ENCODE results near the gene MC3R.

Gene MC3R

DNA sequence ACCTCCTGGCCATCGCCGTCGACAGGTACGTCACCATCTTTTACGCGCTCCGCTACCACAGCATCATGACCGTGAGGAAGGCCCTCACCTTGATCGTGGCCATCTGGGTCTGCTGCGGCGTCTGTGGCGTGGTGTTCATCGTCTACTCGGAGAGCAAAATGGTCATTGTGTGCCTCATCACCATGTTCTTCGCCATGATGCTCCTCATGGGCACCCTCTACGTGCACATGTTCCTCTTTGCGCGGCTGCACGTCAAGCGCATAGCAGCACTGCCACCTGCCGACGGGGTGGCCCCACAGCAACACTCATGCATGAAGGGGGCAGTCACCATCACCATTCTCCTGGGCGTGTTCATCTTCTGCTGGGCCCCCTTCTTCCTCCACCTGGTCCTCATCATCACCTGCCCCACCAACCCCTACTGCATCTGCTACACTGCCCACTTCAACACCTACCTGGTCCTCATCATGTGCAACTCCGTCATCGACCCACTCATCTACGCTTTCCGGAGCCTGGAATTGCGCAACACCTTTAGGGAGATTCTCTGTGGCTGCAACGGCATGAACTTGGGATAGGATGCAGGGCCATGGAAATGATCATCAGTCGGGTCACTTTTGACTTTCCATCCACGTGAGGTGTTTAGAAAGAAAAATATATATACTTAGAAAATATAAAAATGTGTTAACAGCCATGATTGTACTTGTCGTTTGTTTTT is 868 bp downstream of the MC3R start:
- no peak for DNase-seq (ENCODE audit: low read depth in 2 of 2, low spot score in 1 of 2)

DNA sequence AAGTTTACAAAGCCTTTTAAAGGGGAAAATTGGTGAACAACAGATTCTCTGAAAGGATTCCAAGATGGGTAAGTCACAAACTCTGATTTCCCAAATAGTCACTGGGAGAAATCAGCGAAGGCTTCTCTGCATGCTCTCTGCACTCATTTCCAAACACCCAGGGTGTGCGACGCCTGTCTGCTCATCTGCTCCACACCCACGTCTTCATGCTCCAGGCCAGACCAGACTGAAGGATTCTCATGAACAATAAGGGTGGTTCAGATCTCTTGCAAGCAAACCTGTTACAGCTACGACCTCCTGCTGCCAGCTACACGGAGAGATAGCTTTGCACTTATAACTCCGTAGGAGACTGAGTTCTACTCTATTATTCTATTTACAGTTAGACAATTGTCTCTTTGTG is 1.4 kb downstream of the MC3R start:
- DNase-seq (ENCODE audit: low read depth in 2 of 2, low spot score in 1 of 2) = no peak

DNA sequence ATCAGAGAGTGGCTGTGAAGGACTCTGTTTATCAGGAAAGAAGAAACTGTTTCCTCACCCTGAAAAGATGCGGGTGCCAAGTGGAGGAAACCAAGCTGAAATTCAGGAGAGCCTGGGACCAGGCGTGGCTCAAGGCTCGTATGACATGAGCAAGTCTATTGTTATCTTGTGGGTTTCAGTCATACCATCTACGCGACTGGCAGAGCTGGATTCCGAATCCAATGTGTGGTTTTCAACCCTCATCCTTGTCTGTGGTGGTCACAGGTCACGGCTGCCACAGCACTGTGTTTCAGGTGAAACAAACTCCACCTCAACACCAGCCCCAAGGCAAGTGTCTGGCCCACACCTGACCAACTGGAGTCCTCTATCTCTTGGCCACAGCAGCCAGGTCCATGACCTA is 9.1 kb downstream of the MC3R start:
- no peak for DNase-seq (ENCODE audit: low read depth in 2 of 2, low spot score in 1 of 2)

- no peak for DNase-seq (ENCODE audit: low read depth in 2 of 2, low spot score in 1 of 2)
Observed at GRCh38 chr20:56259948-56260347, 11.4 kb downstream of the MC3R start.

GRCh38 chr20:56268536-56268935 is 20.0 kb downstream of the MC3R start:
- DNase-seq (ENCODE audit: low read depth in 2 of 2, low spot score in 1 of 2) = no peak

DNA sequence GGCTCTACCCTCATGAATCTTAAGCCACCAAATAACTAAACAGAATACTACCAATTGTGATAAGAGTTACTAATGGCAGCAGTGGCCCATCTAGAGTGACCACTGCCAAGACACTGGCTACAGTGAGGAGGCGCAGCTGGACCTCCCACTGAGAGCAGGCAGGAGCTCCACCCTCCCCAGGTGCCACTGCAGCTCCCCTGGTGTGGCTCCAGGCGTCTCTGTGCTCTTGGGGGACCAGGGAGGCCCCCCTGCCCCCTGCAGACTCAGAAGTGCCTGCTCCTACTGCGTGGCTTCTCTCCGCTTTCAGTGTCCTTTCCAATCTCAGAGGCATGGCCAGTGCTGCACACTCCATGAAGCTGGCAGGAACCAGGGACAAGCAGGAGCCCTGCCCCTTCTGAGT is 23.4 kb downstream of the MC3R start:
- DNase-seq (ENCODE audit: low read depth in 2 of 2, low spot score in 1 of 2) = no peak

DNA sequence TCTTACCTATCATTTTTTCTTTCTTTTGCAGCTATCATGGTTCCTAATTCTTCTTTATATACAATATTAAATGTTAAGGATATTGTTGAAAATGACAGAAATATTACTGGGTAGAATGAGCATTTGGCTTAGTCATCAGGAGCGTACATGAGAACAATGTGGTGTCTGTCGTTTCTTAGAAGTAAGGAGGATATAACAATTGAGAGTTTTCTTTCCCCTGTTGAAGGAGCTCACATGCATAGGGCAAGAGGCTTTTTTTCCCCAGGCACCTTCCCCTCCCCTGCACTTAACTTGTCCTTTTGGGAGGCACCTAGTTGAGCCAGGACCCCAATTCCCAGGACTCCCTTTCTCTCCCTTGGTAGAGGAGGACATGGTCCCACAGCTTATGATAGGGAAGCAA is 25.0 kb downstream of the MC3R start:
- DNase-seq (ENCODE audit: low read depth in 2 of 2, low spot score in 1 of 2) = no peak

- no peak for DNase-seq (ENCODE audit: low read depth in 2 of 2, low spot score in 1 of 2)
Observed at GRCh38 chr20:56274156-56274555, 25.6 kb downstream of the MC3R start.

DNA sequence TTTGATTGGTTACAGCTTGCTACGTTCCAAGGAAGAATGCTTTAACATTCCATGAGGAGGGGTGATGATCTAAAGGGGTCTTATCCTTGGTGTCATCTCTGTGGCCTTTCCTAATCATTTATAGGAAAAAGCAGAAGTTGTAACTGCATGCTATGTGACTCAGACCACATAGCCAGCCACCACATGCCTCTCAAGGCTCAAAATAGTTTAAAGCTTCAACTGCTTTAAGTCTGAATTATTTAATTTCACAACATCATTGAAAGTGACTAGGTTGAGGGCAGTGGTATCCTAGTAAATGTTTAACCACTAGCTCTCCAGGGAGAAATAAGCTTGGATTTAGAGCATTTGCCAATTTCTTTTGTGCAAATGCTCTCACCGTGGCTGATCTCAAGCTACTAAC is 29.7 kb downstream of the MC3R start:
- DNase-seq (ENCODE audit: low read depth in 2 of 2, low spot score in 1 of 2) = no peak

DNA sequence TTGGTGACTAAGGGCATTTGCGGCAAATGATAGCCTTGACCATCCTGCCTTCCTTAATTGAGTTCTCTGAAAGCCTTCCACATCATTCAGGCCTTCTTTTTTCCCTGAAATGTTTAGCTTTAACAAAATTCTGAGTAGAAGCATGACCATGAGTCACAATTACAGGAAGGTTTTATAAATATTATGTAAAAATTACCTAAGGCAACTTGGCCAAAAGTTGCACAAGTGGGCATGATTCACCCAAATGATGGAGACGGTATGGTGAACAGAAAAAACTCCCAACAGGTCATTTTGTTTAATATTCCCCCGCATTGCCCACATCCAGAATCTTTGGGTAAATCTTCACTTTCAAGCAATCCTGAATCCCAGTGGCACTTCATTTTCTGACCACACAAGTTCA is 37.0 kb downstream of the MC3R start:
- no peak for DNase-seq (ENCODE audit: low read depth in 2 of 2, low spot score in 1 of 2)

GRCh38 chr20:56289652-56290051 is 41.1 kb downstream of the MC3R start:
- no peak for DNase-seq (ENCODE audit: low read depth in 2 of 2, low spot score in 1 of 2)

- no peak for DNase-seq (ENCODE audit: low read depth in 2 of 2, low spot score in 1 of 2)
Observed at GRCh38 chr20:56299362-56299761, 50.8 kb downstream of the MC3R start.
